HG03060 (cell line): ENCODE results near the gene CATSPER1.
"Not testable (repeated sequence)": the region's sequence is repeated elsewhere in the genome, so short reads cannot be mapped to it uniquely, and the experiment has no call there.

ENCODE experiments used
- ATAC-seq: cut with Tn5 transposase; IDR thresholded peaks from one replicate; pipeline ENCODE4 v1.9.1; 2021; ENCODE audit warnings: low read depth, moderate number of reproducible peaks; ENCODE audit not compliant: unreplicated experiment

The CATSPER1 gene

DNA sequence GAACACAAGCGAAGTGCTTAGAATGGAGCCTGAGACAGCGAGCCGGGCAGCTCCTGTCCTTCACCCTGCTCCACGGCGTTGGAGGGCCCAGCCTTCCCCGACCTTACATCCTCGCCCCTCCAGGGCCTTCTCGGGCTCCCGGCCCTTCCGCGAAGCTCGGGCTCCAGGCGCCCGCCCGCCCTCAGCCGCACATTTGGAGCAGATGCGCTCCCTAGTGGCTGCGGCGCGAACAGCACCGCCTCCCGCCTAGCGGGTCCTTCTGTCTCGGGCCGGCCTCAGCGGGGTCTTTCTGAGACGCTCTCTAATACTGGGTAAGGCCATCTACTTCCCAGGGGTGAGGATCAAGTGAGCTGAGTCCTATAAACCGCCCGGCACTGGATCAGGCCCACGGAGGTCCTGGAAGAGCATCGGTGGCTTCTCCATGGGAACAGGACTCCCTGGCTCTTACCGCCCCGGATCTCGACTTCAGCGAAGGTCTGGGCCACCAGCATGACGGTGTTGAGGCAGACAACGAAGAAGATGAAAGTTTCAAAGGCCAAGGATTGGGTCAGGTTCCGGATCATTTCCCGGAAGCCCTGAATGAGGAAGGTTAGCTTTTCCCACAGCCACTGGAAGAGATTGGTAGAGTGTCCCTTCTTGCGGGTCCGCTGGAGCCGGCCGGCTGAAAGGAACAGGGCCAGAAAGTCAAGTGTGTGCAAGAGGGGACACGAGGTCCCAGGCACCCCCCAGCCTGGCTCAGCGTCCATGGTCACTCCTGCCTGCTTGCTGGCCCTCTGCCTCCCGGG lies 3.7 kb downstream of the CATSPER1 start:
- no peak for ATAC-seq

DNA sequence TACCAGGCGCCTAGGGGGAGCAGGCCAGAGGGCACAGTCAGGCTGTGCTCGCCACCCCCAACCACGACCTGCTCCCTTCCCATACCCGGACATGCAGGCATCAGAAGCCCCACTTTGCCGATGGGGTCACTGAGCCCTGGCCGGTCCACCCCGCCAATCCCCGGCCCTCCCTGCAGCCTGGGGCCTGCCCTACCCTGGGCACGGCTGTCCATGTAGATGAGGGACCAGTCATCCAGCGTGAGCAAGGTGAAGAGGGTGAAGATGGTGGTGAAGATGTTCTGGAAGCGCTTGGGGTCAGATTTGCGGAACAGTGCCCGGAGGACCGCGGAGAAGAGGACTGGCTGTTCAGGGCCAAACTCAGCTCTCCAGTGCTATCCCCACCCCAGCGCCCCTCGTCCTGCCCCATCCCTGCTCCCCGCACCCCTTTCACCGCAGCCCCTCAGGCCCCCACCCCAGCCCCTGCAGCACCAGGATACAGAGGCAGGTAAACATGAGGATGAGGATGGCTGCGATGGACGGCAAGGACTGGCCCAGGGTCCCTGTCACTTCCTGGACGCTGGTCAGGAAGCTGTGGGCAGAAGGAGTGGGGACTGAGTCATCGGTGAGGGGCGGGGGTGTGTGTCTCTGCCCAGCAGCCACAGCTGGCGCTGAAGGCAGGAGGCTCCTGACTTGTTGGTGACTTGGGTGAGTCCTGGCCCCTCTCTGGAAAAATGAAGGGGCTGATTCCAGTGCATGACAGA lies 5.5 kb downstream of the CATSPER1 start:
- no peak for ATAC-seq

DNA sequence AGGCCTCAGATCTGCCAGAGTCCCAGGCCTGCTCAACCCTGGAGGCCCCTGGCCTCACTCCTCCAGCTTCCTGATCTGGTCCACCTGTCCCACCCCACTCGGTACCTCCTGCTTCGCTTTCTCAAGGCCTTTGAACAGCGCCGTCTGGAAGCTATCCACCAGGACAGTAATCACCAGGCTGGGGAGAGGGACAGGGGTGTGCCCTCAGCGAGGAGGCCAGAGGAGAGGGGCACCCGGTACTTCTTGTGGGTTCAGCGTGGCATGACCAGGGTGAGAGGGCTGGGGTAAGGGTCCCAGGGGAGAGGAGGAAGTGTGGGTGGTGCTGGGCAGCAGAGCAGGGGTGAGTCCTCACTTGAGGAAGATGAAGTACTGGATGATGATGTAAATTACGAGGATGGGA lies 6.1 kb downstream of the CATSPER1 start:
- ATAC-seq = no peak

DNA sequence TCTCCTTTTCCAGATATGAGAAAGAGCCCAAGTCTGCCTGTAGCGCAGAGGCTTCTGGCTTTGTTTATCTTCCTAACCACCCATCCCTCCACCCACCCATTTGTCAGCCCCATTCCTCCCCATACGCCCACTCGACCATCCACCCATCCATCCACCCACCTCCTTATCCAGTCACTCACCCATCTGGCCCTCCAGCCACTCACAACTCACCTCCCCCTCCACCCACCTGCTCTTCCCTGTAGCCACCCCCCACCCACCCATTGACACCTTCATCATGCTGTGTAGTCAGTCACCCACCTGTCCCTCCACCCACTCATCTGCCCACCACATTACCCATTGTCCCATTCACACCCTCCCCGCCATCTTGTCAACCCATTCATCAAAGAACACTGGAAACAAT lies 9.0 kb downstream of the CATSPER1 start:
- ATAC-seq = no peak

DNA sequence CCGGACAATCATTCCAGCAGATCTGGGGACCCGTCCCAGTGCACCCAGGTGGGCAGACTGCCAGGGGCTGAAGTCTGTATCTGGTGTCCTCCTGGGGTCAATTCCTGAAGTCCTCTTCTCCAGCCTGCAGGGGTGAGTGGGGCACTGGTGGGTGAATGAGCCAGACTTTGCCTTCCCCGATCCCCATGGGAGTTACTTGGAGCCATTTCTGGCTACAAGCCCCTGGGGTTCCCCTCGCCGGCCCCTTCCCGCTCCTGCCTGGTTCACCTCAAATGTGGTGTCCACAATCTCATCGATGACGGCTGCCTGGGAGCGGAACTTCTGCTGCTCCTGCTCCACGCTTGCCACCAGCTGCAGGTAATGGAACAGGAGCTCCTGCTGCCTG lies 9.5 kb downstream of the CATSPER1 start:
- ATAC-seq = no peak

DNA sequence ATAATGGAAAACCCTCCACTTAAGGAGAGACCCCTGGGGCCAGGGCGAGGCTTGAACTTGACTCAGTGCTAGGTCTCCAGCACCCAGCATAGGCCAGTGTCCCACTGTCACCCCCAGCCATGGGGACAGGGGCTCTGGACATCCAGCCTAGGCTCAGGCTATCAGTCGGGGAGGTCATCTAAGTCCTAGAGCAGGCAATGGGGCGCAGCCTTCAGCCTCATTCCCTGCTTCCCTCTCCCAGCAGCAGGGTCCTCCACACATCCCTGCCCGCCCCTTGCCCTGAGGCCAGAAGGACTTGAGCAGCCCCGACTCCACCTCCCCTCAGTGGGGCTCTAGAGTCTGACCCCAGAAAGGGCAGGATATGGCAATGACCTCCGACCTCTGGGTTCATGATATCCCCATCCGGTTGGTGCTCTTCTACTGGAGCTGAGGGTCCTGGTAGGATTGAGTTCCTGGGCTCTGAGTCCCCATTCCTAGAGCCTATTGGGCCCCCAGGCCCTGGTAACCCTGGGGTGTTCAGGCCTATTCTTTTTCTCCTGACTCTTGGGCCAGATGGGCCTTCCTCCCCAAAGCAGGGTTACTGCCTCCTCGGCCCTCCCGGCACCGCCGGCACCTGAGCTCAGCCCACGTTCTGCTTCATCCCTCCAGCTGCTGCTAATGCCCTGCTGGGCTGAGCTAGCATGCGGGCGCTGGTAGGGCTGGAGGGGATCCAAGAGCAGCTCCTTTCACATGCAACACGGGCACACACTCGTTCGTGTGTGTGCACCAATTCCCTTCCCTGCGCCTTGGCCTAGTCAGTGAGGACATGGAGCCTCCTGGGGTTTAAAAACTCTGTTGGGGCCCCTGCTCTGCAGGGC lies 10.1 kb downstream of the CATSPER1 start:
- ATAC-seq = no peak

DNA sequence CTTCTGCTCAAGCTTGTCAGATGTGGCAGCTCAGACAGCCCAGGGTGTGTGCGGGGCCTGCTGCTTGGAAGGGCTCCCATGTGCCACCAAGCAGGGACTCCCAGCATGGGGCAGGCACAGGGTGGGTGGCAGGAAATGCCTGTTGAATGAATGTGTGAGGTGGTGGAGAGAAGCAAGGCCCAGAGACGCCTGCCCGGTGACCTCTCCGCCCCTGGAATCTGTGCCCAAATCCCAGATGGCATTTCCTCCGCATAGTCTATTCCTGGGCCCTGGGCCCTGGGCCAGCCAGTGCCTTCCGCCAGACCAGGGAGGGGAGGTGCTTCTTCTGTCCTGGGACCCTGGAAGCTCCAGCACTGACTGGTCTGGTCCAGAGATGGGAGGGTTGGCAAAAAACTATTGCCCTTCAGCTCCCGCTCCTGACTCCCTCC lies 10.8 kb downstream of the CATSPER1 start:
- ATAC-seq = no peak

DNA sequence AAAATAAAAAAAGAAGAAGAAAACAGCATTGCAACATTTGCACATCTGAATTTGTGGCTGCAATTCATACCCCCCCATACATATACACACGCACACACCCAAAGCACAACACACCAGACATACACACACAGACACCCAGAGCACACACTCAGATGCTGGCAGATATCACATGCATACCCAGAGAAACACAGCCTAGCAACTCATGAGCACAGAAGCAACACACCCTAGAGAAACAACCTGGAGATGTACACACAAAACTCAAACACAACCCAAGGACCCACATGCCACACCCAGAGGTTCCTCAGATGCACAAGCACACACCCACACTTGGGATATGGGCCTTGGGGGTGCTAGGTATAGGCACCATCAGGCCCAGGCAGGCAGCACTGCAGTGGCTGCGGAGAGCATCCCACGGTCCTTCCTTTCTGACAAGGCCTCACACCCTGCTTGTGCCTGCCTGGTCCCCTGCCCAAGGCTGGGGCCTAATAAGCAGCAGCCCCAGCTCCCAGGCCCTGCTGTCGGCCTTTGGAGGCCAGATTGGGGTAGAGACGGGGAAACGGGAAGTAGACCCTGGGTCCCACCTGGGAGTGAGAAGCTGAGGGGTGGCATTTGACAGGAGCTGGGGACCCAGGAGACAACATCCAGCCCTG lies 11.3 kb downstream of the CATSPER1 start:
- no peak for ATAC-seq

DNA sequence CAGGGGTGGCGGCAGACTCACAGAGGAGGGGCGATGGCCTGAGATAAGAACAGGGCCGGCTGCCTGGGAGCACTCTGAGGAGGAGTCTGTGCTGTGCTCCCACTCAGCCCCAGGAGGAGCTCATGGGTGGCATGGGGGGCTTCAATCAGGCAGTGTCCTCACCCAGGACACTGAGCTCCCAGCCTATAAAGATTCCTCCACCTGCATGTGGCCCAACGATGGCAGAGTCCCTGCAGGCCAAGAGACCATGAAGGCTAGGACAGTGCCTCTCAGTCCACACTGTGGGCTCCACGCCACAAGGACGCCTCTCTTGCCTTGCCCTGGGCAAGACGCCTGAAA lies 12.5 kb downstream of the CATSPER1 start:
- ATAC-seq = no peak

DNA sequence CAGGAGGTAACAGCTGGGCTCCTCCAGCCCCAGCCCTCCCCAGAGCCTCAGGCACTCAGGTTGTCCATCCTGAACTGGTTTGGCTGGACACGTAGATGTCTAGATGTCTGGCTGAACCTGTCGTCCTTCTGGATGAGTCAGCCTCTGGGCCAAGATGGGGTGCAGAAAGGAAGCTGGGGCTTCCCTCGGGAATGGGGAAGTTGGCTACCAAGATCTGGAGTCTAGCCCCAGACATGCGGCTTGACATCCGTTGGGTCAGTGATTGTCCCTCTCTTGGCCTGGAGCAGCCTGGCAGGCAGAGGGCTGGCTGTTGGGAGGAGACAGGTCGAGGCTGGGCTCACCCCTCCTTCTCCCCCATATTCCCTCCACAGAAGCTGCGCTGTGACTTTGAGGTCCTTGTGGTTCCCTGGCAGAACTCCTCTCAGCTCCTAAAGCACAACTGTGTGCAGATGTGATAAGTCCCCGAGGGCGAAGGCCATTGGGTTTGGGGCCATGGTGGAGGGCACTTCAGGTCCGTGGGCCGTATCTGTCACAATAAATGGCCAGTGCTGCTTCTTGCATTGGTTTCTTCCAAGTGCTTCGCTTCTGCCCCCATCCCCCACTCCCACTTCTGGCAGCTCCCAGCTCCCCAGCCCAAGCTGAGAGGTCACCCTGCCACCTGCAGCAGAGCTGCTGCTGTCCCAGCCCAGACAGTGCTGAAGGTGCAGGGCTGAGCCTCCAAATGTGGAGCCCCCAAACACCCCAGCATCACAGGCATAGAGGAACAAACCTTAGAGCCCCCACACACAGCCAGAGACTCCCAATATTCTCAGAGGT lies 13.1 kb downstream of the CATSPER1 start:
- no peak for ATAC-seq

DNA sequence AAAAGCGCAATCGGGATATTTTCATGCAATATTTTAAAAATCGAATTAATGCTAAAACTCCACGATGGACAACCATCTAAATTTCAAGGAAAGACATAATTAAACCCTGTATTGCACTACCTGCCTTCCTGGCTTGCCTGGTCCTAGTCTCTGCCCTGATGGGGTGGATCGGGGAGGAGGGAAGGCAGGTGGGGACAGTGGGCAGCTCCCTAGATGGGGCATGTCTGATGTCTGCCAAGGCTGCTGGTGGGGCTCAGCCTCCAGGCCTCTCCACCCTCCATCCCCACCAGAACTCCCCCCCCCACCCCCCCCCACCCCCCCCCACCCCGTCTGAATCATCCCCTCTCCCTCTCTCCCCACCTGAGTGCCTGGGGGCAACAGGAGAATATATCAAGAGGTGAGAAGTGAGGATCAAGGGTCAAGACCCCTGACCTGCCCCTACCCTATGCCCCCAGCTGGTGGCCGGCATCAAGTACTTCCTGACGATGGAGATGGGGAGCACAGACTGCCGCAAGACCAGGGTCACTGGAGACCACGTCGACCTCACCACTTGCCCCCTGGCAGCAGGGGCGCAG lies 13.8 kb downstream of the CATSPER1 start:
- no peak for ATAC-seq

DNA sequence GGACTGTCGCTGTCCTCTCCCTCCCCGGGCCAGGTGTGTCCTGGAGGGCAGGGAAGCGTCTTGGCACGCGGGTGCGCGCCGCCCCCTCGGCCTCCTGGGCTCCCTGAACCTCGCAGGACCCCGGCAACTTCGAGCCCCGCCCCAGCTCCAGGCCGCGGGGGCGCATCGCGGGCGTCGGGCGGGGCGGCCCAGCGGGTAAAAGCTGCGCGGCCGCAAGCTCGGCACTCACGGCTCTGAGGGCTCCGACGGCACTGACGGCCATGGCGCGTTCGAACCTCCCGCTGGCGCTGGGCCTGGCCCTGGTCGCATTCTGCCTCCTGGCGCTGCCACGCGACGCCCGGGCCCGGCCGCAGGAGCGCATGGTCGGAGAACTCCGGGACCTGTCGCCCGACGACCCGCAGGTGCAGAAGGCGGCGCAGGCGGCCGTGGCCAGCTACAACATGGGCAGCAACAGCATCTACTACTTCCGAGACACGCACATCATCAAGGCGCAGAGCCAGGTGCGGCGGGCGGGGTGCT lies 14.4 kb downstream of the CATSPER1 start, which contains the start of gene CST6:
Gene CST6 (plus strand): TSS at position 224 of the 519 bp plus-strand sequence. CDS start 37 bp downstream, at position 261.
- no peak for ATAC-seq

DNA sequence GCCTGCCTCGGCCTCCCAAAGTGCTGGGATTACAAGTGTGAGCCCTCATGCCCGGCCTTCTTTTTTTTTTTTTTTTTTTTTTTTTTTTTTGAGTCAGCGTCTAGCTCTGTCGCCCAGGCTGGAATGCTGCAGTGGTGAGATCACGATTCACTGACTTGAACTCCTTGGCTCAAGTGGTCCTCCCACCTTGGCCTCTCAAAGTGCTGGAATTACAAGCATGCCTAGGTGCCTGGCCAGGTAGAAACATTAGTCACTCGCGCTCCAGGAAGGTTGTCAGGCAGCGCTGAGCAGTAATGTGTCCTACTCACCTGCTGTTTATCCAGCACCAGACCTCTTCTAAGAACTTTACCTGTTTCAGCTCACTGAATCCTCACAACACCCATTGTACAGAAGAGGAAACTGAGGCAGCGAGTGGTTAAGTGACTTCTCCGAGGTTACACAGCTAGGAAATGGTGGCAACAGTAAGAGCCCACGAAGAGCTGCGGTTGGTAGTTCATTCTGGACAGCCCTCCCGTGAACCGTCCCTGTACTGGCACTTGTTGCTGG lies 15.0 kb downstream of the CATSPER1 start:
- ATAC-seq = no peak

DNA sequence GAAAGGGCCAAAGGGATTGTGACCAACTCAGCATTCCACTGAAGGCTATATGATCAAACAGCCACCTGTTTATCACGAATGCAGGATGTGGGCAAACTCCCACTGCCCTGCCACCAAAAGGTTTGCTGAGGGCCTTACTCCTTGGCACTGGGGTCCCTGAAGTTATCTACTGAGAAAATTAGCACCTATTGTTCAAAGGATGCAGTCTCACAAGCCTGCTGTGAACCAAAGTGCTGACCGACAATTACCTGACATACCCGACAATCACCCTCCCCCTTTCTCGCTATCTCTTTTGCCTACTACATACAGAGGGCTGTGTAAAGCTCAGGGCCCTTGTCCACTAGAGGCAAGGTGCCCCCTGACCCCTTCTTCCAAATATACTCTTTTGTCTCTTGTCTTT lies 16.2 kb downstream of the CATSPER1 start:
- ATAC-seq = not testable (repeated sequence)

DNA sequence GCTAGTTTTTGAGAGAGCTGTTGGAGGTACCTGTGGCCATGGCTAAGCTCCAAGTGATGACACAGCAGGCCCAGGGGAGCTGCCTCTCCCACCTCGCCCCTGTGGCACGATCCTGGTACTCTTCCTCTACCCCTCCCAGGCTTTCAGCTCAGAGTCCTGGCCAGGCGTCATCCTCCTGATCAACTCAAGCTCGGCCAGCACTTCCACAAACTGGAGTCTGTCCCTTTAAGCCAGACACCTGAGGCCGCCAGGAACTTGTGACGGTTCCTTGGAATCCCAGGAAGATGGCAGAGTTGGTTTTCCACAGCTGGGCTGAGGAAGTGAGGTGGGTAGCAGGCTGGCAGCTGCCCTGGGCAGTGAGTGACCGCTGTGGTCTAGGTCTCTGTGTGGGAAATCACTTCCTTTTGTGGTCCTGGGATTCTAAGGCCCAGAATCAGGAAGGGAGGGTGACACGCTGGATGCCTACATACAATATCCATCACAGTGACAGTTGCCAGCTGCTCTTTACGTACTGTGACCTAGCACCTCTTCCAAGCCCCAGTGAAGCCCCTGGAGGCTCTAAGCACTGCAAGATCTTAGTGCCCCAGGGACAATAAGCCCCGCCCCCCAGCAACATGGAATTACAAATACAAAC lies 17.7 kb downstream of the CATSPER1 start:
- no peak for ATAC-seq

DNA sequence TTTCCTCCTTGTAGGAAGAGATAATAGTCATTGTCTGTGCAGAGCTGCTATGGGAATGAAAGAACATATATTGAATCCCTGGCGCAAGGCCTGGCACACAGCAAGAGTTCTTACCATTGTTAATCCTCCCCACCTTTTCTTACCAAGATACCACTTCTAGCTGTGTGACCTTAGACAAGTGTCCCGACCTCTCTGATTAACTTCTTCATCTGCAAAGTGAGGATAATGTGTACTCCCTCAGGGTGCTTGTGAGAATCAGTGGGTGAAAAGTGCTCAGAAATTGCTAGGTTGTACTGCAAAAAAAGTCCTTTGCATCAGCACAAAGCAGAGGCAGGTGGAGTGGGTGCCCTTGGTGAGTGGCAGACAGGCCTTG lies 18.2 kb downstream of the CATSPER1 start:
- ATAC-seq = no peak

DNA sequence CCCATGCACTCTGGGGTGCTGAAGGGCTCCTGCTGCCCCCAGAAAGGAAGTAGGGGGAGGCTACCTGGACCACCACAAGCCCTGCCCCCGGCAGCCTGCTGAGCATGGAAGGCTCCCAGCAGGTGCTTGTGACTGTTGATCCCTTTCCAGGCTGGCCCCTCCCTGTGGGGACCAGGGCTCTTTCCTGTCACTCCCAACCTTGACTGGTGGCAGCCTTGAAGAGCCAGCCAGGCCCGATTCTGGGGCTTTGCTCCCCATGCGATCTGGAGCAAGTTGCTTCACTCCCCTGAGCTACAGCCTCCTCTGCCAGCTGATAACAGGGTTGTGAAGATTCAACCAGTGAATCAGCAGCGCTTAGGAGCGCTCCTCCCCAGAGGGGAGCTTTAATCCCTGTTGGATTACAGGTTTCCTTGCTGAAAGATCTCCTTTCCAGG lies 19.1 kb downstream of the CATSPER1 start:
- no peak for ATAC-seq

DNA sequence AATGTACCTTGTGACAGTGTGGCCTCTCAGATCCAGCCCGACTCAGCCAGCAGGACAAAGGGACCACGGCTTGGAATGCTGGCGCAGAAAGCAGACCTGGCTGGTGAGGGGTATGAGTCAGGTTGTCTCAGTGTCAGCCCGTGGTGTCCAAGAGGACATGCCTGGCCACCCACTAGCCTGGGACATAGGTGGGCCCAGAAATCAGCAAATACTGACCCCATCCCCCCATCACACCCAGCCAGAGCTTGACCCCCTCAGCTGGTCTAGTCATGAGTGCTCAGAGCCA lies 19.4 kb downstream of the CATSPER1 start:
- no peak for ATAC-seq
